Fibroblast of the aortic adventitia (primary cell): ENCODE measurements around the gene ZBTB16. TPM values are rescaled to one million over a fixed set of nuclear protein-coding genes. Genes with fewer than 3 reads are reported as not detected.

ENCODE experiments used
- DNase-seq: peaks from one replicate; pipeline ENCODE4 v3.0.0-alpha.2; 2010; ENCODE audit warnings: low read depth
- H3K4me3 ChIP-seq: 2 replicates; pipeline ENCODE4 v1.5.1; 2011; ENCODE audit warnings: low read depth, mild to moderate bottlenecking, control low read depth, low read length, moderate library complexity
- CTCF ChIP-seq: IDR thresholded peaks from 2 replicates; pipeline ENCODE4 v1.5.1; 2011; ENCODE audit warnings: mild to moderate bottlenecking, low read length, control low read depth, inconsistent platforms; ENCODE audit not compliant: insufficient read depth
- total RNA-seq: library from RNA; depleted of rRNA; stranded (reverse); fragments of >200 nt; gene quantifications from 2 replicates; pipeline ENCODE4 v1.2.3, GENCODE V29; 2012; ENCODE audit warnings: low replicate concordance

ZBTB16 gene
- total RNA-seq, 1 donor = 0.27 TPM

DNA sequence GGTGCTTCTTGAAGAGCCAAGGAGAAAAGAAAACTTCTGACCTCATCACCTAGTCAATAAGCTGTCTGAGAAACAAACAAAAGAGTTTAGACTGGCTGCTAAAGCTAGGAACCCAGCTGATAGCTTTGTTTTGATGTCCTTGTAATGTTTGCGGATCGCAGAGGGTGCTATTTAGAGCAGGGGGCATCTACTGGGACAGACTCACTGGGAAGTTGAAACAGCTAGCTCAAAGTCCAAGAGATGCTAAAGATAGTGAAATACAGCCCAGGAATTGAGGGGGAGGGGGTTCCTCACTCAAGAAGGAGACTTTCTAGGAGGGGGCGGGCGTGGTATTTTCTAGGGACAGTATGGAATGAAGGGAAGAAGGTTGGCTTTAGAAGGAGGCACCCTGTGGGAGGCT, 18.9 kb downstream of the ZBTB16 start:
- TF ChIP-seq CTCF = no peak
- no peak overlapping the region for H3K4me3 ChIP-seq
- DNase-seq = no peak

GRCh38 chr11:114079511-114080065, 20.1 kb downstream of the ZBTB16 start:
- H3K4me3 ChIP-seq = no peak overlapping the region
- no peak for TF ChIP-seq CTCF
- no peak for DNase-seq

DNA sequence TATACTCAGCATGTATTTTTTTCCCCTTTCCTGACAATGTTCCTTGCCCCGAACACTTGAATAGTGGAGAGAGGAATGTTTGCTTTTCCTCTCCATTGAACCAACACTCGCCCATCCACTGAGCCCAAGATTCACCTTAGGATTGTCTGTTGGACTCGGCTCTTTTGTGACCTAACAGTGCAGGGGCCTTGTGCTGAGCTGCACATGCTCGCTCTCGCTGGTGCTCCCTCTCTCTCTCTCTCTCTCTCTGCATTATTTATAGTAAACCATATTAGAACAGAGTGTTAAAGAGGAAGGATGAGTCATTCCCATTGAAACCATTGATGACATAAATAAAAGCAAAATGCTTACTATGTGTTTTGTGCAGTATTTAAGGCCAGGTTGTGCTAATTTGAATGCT, 20.7 kb downstream of the ZBTB16 start:
- no peak overlapping the region for H3K4me3 ChIP-seq
- no peak for TF ChIP-seq CTCF
- no peak for DNase-seq

DNA sequence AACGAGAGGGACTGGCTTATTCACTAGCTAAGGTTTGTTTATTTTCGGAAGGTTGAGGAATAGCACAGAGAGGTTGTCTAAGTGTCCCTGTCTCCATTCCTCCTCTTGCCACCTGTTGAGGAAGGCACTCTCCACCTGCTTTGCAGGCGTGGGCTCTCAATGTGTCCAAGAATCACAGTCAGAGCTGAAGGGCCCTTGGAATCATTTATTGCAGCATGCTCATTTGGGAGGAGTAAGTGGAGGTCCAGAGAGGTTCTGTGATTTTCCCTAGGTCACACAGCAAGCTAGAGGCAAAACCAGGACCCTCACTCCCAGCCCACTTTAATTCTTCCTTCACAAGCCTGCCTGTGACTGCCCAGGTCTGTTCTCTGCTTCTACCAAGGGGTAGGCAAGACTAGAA, 21.3 kb downstream of the ZBTB16 start:
- DNase-seq = no peak
- H3K4me3 ChIP-seq = no peak overlapping the region
- no peak for TF ChIP-seq CTCF

DNA sequence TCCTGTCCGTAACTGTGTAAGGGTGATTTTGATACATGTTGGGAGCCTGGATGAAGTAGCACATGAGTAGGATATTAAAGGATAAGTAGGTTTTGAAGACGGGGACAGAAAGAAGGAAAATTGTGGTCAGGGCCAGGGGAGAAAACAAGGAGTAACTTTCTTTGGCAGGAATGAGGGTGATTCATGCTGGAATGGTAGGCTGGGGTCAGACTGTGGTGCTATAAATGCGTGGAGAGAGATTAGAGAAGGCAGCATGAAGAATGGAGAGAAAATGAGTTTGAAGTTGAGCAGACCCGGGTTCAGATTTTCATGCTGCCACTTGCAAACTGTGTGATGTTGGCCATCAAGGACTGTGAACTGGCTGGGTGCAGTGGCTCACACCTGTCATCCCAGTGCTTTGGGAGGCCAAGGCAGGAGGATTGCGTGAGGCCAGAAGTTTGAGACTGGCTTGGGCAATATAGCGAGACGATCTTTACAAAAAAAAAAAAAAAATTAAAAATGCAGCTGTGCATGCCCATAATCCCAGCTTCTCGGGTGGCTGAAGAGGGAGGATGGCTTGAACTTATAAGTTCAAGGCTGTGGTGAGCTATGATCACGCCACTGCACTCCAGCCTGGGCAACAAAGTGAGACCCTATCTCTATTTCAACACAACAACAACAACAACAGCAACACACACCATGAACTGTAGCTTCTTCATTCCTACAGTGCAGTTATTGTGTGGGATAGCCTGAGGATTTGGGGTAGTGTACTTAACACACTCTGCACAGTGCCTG, 22.3 kb downstream of the ZBTB16 start:
- no peak for TF ChIP-seq CTCF
- peak; percentile 50 for DNase-seq

DNA sequence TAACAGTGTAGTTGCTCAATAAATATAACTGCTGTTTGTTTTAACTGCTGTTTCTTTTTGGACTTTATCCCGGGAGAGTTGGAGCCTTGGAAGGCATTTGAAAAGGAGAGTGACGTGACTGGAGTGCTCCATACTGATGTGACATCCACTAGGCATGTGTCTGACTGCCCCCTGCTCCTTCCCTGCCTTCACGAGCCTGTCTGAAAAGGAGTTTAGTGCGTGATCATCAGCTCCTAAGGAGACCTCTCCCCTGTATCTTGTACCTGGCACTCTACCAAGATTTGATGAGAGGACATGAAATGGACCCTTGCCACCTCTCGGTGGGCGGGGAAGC, 22.9 kb downstream of the ZBTB16 start:
- H3K4me3 ChIP-seq = no peak overlapping the region
- no peak for TF ChIP-seq CTCF
- DNase-seq = no peak

More for the DNA sequence above, 22.3 kb downstream of the ZBTB16 start:
- H3K4me3 ChIP-seq = no peak overlapping the region
